Gastrocnemius medialis (tissue), 4 donors: ENCODE data around the gene ERAL1.

Experiments
- CTCF ChIP-seq, 5 experiments: fragments of 450-650 bp in 3 of 5; fragments of 200-600 bp in 2 of 5; sonication (generic) in 2 of 5; IDR thresholded peaks in 4 of 5; conservative IDR thresholded peaks in 1 of 5; 1 replicate in 4 of 5; 2 replicates in 1 of 5; pipeline ENCODE4 v1.5.1; 2016 to 2019; ENCODE audit warnings: antibody characterized with exemption in 5 of 5, mild to moderate bottlenecking in 3 of 5, moderate library complexity in 3 of 5
- POLR2A ChIP-seq, 2 donors: fragments of 450-650 bp; IDR thresholded peaks; one replicate each; pipeline ENCODE4 v1.6.1; 2017; ENCODE audit warnings: antibody characterized with exemption in 2 of 2, mild to moderate bottlenecking in 2 of 2, moderate library complexity in 2 of 2

GRCh38 chr17:28900986-28901726 is 46.3 kb downstream of the ERAL1 start:
- no peak for TF ChIP-seq CTCF (IDR thresholded peaks at IDR 0.05 in 4 of 5, conservative IDR thresholded peaks at IDR 0.05 in 1 of 5)
- TF ChIP-seq POLR2A (IDR thresholded peaks at IDR 0.05): no peak
